ENCODE data around the gene CHCHD3.

Gene CHCHD3

DNA sequence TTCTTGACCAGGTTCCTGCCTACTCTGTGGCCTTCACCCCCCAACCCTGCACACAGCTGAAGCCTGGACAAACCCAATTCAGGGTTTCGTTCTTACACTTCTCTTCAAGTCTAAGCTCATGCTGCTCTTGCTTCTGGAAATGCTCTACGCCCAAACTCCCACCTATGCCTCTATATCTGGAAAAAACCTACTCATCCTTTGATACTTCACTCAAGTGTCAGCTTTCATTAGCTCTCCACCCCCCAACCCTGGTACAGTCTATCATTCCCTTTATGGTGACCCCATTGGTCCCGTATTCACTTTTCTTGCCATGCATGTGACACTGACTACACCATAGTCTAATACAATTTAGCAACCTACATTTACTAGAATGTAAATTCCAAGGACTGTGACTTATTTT lies 284.7 kb downstream of the CHCHD3 start:
- no peak for DNase-seq

- no peak for DNase-seq
Measured at GRCh38 chr7:132793474-132793873, 288.4 kb downstream of the CHCHD3 start.

GRCh38 chr7:132791036-132791435 lies 290.9 kb downstream of the CHCHD3 start:
- DNase-seq: no peak

DNA sequence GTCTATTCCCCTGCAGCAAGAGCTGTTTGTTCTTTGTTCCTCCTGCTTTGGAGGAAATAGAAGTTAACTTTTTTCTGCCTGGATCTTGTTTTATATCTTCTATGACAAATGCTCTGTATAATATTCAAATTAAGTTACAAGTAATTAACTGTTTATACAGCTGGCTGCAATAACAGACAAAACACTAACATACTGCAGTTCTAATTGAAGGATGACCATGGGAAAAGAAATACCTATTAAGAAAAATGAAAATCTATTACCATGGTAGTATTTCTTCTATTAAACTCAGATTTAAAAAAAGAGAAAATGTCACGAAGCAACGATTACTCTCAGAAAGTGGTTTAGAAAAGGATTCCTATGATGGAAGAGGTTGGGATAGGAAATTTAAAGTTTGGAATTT lies 291.8 kb downstream of the CHCHD3 start:
- DNase-seq: no peak

DNA sequence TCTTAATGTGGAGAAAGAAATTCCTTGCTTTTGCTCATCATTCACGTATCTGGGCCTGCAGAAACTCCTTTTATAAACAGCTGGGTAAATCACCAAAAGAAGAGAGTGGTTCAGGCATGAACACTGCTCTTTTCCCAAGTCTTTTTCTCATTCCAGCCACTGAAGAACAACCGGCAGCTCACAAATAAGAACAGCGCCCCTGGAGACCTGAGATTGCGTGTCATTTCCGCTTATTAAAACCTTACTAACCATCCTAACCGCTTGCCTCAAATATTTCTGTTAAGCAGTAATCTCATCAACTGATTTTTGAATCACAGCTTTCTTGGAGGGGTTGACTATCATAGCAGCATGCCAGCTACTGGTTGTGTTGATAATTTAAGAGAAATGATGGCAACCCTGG lies 292.6 kb downstream of the CHCHD3 start:
- no peak for DNase-seq

- DNase-seq: no peak
Measured at GRCh38 chr7:132785870-132786269, 296.0 kb downstream of the CHCHD3 start.

DNA sequence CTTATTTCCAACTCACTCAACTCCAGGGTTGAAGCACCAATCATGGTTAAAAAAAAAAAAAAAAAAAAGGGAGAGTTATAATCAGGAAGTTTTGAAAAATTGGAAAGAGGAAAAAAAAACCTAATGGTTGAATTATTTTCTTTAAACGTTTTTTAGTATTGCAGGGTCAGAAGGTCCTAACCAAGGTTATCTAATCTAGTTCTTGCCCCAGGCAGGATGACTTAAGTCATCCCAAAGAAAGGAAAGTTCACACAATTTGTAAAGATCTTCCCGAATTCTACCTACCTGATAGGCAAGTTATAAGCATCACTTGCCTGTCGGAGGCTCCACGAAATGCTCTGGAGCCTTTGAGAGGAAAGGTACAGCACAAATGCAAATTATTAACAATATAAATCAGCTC lies 297.5 kb downstream of the CHCHD3 start:
- DNase-seq: no peak

GRCh38 chr7:132783824-132784223 lies 298.1 kb downstream of the CHCHD3 start:
- DNase-seq: peak; percentile 21

- peak; percentile 2 for DNase-seq
Measured at GRCh38 chr7:132782777-132783640, 298.9 kb downstream of the CHCHD3 start.

DNA sequence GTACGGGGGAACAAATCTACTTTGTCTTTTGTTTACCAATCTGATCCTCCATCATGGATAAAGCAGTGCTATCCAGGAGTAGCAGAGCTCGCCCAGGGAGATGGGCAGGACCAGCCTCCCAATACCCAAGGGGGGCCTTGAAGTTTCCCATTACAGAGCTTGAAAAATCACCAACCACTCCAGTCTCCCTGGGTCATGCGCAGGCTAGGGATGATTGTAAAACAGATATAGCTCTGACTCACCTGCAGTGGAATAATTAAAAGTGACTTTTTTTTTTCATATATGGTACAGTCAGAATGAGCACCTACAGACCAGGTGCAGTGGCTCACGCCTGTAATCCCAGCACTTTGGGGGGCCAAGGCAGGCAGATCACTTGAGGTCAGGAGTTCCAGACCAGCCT lies 301.1 kb downstream of the CHCHD3 start:
- DNase-seq: no peak

GRCh38 chr7:132779164-132779563 lies 302.7 kb downstream of the CHCHD3 start:
- DNase-seq: no peak

- DNase-seq: no peak
Measured at GRCh38 chr7:132778761-132779160, 303.1 kb downstream of the CHCHD3 start.

DNA sequence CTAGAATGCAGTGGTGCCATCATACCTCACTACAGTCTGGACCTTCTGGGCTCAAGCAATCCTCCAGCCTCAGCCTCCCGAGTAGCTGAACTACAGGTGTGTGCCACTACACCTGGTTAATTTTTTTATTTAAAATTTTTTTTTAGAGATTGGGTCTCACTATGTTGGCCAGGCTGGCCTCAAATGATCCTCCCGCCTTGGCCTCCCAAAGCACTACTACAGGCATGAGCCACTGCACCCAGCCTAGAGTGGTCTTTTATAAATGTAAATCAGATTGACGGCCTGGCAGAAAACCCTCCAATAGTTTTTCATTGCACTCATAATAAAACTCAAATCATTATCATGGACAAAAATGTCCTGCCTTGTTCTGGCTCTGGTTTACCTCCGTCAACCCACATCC lies 303.9 kb downstream of the CHCHD3 start:
- DNase-seq: no peak

DNA sequence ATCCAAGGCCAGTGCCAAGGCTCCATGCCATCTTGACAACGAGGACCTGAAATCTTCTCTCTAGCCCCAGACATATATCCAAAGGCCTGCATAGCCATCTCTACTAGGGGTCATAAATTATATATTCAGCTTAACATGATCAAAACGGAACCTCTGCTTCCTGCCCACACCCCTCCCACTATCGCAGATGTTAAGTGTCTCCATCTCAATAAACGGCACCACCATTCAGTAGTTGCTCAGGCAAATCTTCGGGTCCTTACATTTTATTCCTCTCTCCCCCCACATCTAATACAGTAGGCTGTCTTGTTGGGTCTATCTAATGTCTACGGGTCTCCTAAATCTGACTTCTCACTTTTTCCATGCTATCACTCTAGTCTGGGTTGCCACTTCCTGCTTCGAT lies 304.5 kb downstream of the CHCHD3 start:
- no peak for DNase-seq

- DNase-seq: no peak
Measured at GRCh38 chr7:132776048-132776620, 305.8 kb downstream of the CHCHD3 start.

DNA sequence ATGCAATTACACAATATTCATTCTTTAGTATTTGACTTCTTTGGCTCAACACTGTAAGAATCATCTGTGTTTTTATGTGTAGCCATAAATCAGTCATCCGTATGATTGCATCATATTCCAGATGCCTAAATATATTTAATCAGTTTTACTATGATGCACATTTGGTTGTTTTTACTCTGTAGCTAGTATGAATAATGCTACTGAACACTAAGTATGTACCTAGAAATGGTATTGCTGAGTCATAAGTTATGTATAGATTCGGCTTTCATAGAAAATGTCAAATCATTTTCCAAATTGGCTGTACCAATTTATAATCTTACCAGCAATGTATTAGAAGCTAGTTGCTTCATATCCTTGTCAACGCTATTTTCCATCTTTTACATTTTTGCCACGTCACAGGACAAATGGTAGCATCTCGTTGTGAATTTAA lies 308.3 kb downstream of the CHCHD3 start:
- no peak for DNase-seq

DNA sequence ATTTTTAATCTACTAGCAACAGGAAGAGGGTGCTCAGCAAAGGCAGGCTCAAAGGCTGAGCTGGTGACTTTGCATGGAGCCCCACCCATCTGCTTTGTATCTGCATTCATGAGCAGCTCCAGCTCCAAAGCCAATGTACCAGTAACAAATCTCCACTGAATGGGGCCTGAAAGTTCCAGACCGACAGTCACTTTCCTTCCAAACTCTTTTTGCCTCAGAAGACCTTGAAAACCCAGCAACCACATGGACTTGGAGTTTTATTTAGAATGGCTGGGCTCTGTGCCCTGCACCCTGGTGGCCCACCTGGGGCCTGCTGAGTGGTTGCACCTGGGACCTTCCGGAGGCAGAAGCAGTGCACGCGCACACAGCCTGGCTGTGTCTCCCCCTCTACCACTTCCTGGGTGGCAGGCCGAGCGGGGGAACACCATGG lies 310.6 kb downstream of the CHCHD3 start:
- DNase-seq: no peak

DNA sequence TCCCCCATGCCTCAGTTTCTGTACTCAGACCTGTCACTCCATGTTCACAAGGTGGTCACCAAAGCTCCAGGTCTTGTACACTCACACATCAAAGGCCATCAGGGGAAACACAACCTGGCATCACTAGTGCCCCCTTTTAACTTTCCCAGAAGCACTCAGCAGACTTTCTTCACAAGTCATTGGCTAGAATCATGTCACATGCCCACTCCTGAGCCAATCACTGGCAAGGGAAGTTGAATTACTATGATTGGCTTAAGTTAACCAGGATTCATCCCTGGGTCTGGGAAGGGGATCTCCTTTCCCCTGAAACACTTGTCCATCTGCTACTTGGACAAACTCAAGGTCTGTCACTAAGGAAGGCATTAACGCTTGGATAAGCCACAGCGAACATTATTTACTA lies 311.8 kb downstream of the CHCHD3 start:
- no peak for DNase-seq

DNA sequence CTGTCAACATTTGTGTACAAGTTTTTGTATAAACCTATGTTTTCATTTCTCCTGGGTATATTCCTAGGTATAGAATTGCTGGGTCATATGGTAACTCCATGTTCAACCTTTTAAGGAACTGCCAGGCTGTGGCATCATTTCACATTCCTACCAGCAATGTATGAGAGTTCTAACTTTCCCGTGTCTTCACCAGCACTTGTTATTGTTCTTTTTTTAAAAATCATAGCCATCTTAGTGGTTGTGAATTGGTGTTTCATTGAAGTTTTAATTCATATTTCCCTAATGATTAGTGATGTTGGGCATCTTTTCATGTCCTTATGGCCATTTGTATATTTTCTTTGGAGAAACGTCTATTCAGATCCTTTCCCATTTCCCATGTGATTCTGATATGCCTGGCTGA lies 312.6 kb downstream of the CHCHD3 start:
- no peak for DNase-seq

DNA sequence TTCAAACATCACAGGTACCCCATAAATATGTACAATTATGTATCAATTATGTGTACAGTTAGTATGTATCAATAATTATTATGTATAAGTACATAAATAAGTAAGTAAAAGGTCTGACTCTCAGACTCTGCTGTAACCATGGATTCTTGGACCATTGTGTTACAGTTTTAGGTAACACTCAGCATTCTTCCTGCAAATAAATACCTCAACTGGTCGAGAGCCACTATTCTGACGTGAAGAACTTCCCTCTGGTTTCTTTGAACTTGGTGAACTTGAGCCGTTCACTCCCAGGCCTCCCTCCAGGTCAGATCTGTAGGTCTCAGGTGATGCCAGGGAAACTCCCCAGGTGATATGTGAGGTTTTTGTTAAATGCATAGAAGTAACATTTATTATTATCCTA lies 313.8 kb downstream of the CHCHD3 start:
- no peak for DNase-seq

GRCh38 chr7:132767378-132767777 lies 314.5 kb downstream of the CHCHD3 start:
- no peak for DNase-seq

DNA sequence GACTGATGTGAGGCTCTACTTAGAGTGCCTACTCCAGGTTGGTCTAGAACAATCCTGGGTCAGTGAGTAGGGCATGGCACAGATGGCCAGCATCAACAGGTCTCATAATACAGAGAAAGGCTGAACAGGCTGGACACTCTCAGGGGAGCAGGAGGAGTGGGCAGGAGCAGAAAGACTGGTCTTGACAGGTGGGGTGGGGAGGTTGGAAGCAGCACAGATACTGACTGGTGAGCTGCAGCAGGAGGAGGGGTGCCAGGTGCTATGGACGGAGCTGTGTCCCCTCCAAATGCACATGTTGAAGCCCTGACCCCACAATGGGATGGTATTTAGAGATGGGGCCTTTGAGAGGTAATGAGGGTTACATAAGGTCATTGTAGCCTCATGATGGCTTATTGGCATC lies 315.2 kb downstream of the CHCHD3 start:
- DNase-seq: no peak

DNA sequence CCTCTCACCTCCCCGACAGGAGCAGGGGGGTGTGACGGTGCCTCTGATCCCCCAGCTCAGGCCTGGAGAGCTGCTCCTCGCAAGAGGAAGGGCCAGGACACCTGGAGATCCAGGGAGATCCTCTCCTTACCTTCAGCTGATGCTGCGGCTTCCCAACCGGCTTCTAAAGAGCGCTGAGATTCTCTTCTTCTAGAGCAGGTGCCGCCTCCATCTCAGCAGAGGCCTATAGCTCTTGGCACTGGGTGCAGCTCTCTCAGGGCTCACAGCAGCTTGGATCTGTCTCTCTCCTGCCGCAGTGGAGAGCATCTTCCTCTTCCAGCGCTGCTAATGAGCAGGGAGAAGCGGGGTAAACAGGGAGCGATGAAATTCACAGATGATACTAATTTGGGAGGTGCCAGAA lies 316.0 kb downstream of the CHCHD3 start:
- DNase-seq: no peak

DNA sequence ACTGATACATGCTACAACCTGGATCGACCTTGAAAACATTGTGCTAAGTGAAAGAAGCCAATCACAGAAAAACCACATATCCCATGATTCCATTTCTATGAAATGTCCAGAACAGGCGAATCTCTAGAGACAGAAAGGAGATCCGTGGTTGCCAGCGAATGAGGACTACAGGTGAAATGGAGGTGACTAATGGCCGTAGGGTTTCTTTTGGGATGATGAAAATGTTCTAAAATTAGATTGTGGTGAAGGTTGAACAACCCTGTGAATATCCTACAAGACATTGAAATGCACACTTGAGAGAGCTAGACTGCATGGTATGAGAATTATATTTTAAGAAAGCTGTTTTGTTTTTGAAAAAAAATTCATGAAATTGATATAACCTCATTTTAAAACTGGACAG lies 317.1 kb downstream of the CHCHD3 start:
- no peak for DNase-seq

DNA sequence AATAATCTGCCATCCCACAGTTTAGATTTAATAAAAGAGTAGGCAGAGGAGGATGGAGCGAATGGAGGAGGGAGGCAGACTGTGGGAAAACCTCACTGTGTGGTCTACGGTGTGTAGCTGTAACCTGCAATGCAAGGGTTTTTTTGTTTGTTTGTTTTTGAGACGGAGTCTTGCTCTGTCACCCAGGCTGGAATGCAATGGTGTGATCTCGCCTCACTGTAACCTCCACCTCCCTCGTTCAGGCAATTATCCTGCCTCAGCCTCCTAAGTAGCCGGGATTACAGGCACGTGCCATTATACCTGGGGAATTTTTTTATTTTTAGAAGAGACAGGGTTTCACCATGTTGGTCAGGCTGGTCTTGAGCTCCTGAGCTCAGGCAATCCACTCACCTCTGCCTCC lies 321.0 kb downstream of the CHCHD3 start:
- no peak for DNase-seq

All from NCI-H1092 (cell line).